Natural killer cell (primary cell): ENCODE measurements around the gene SLC25A33. TPM values are rescaled to one million over a fixed set of nuclear protein-coding genes. Genes with fewer than 3 reads are reported as not detected.

Experiments used
- ATAC-seq, 3 donors: fragments of 150-1000 bp in 2 of 3; fragments of 200-7000 bp in 1 of 3; cut with Tn5 transposase; 1 replicate in 1 of 3; 2 replicates in 2 of 3; pipeline ENCODE4 v1.10.0; 2021; ENCODE audit warnings: mild to moderate bottlenecking in 2 of 3, moderate library complexity in 2 of 3
- DNase-seq, 2 donors: peaks; one replicate each; pipeline versions ENCODE4 v3.0.0 to v3.0.0-alpha.2; 2013 to 2021; ENCODE audit warnings: mixed read lengths in 1 of 2
- H3K27ac ChIP-seq: one replicate; pipeline ENCODE4 v1.5.1; 2013; ENCODE audit warnings: mild to moderate bottlenecking, low read length
- H3K27me3 ChIP-seq: one replicate; pipeline ENCODE4 v1.6.1; 2013; ENCODE audit warnings: low read length; ENCODE audit not compliant: control insufficient read depth, insufficient read depth
- H3K36me3 ChIP-seq: one replicate; pipeline ENCODE4 v1.6.1; 2013; ENCODE audit warnings: low read length; ENCODE audit not compliant: control insufficient read depth, insufficient read depth
- H3K4me1 ChIP-seq: one replicate; pipeline ENCODE4 v1.6.1; 2013; ENCODE audit warnings: low read length; ENCODE audit not compliant: control insufficient read depth, insufficient read depth
- H3K4me3 ChIP-seq: one replicate; pipeline ENCODE4 v1.5.1; 2013; ENCODE audit warnings: low read length
- H3K9me3 ChIP-seq: one replicate; pipeline ENCODE4 v1.6.1; 2013; ENCODE audit warnings: low read length; ENCODE audit not compliant: control insufficient read depth, insufficient read depth
- H3K27ac Mint-ChIP-seq, 2 donors: one replicate each; pipeline ENCODE4 v1.8.0; 2022; ENCODE audit warnings: mild to moderate bottlenecking in 2 of 2, mixed read lengths in 2 of 2, moderate library complexity in 1 of 2
- H3K27me3 Mint-ChIP-seq, 2 donors: one replicate each; pipeline ENCODE4 v1.8.0; 2022; ENCODE audit warnings: low read depth in 2 of 2, mixed read lengths in 2 of 2
- H3K36me3 Mint-ChIP-seq: one replicate; pipeline ENCODE4 v1.8.0; 2022; ENCODE audit warnings: mixed read lengths
- H3K4me1 Mint-ChIP-seq, 2 donors: one replicate each; pipeline ENCODE4 v1.8.0; 2022; ENCODE audit warnings: mixed read lengths in 2 of 2
- H3K4me3 Mint-ChIP-seq: one replicate; pipeline ENCODE4 v1.8.0; 2022; ENCODE audit warnings: mild to moderate bottlenecking, moderate library complexity, mixed read lengths
- H3K9me3 Mint-ChIP-seq, 2 donors: one replicate each; pipeline ENCODE4 v1.8.0; 2022; ENCODE audit warnings: mixed read lengths in 2 of 2
- WGBS: methylation state at CpG from one replicate; pipeline ENCODE4 v1.1.7; 2013; ENCODE audit warnings: missing lambda C conversion rate; ENCODE audit not compliant: insufficient coverage; 5-methylcytosine and 5-hydroxymethylcytosine counted together
- intact Hi-C: fragments of 100-400 bp; cut with micrococcal nuclease; formaldehyde crosslinking; loops from one replicate; pipeline ENCODE4 v1.14.2; 2022
- total RNA-seq, 4 donors: library from RNA; stranded (reverse); fragments of 120-200 nt in 1 of 4; gene quantifications; one replicate each; pipeline versions ENCODE4 v1.2.3 to v1.2.4, GENCODE V29; 2013 to 2022
- TF ChIP-seq, protein P1 (sequence below): fragments of 200-600 bp; IDR thresholded peaks from one replicate; pipeline ENCODE4 v1.8.0; 2022; ENCODE audit warnings: antibody characterized with exemption

SLC25A33 gene
- total RNA-seq, 3 donors from 2014 or later (not counting 1 experiment from before 2014, with no cell fraction given): 7.0 to 9.0 (median 7.6) TPM

DNA sequence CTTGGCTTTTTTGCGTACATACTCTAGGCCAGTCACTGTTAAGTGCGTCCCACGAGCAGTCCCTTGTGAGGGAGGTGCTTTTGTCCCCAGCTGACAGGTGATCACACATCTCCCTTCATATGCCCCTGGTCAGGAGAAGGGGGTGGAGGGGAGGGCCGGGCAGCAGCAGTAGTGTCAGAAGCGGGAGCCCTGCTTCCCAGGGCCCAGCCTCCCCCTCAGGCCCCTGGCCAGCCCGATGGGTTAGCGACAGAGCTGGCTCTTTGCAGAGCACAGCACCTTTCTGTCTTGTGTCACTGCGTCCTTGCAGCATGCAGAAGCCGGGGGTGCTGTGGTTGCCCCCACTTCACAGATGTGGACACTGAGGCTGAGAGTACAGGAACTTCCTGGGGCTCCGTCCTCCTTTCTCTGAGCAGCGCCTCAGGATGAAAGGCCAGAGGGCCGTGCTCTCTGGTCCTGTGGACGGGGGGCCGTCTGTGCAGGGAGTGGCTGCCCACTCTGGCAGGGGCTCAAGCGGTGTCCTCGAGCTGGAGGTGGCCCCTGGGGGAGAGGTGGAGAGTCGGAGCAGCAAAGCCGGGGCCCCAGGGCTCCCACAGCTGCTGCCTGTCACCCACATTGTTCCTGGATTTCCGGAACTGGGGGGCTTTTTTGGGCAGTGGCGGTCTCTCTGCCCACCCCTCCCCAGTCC lies 55.3 kb downstream of the SLC25A33 start:
- Mint-ChIP-seq H3K4me3 (no peak overlapping the region), H3K9me3 (no peaks in the 10 kb centered on the region), H3K36me3 (no peaks in the 10 kb centered on the region), H3K27me3 (no peaks in the 10 kb centered on the region), H3K4me1 (peaks cover 5 to 20% of the 10 kb centered on the region in 2 donors), H3K27ac (no peak overlapping the region)
- Histone ChIP-seq H3K27me3 (no peaks in the 10 kb centered on the region), H3K36me3 (no peaks in the 10 kb centered on the region), H3K9me3 (no peaks in the 10 kb centered on the region), H3K4me1 (peaks cover 36% of the 10 kb centered on the region), H3K27ac (no peak overlapping the region), H3K4me3 (no peak overlapping the region)
- TF ChIP-seq, protein P1, sequence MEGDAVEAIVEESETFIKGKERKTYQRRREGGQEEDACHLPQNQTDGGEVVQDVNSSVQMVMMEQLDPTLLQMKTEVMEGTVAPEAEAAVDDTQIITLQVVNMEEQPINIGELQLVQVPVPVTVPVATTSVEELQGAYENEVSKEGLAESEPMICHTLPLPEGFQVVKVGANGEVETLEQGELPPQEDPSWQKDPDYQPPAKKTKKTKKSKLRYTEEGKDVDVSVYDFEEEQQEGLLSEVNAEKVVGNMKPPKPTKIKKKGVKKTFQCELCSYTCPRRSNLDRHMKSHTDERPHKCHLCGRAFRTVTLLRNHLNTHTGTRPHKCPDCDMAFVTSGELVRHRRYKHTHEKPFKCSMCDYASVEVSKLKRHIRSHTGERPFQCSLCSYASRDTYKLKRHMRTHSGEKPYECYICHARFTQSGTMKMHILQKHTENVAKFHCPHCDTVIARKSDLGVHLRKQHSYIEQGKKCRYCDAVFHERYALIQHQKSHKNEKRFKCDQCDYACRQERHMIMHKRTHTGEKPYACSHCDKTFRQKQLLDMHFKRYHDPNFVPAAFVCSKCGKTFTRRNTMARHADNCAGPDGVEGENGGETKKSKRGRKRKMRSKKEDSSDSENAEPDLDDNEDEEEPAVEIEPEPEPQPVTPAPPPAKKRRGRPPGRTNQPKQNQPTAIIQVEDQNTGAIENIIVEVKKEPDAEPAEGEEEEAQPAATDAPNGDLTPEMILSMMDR: no peak
- DNase-seq (no peak), ATAC-seq (no peak)
- WGBS: 94% methylated on average over 15 of the region's 20 CpGs
- intact Hi-C loops: no loop called here

DNA sequence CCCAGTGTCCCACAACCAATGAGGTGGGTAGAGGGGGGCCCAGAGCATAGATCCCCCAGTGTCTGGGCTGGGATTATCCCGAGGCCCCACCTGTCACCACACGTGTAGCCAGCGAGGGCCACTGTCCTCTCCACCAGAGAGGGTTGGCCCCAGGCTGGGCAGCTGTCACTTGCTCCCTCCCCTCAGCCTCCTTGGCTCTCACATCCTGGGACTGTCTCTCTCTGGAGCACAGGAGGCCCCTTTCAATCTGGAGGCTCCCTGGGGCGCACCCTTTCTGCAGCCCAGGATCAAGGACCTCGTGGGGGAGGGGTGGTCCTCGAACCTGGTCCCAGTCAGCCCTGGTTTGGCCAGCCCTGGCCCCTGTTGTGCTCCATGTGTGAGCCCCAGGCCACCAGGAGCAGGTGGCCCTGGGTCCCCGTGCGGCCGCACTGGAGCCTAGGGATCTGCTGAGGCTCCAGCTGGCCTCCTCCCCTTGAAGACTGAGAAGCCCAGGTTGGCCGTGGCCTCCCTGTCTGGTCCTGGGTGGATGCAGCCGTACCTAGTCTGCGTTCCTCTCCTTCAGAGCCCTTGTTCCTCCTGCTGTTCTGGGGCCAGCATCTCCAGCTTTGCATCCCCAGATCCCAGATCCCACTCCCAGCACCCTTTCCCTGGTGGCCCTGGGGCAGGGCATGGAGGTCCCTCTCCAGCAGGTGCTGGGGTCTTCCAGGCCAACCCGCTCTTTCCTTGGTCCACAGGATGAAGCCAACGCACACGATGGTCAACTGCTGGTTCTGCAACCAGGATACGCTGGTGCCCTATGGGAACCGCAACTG lies 56.1 kb downstream of the SLC25A33 start:
- whole genome bisulfite sequencing: 91% methylated on average over 17 of the region's 17 CpGs
- Mint-ChIP-seq H3K4me3 (no peak overlapping the region), H3K9me3 (no peaks in the 10 kb centered on the region), H3K4me1 (peaks cover 0 to 15% of the 10 kb centered on the region in 2 donors), H3K36me3 (no peaks in the 10 kb centered on the region), H3K27me3 (no peaks in the 10 kb centered on the region), H3K27ac (no peak overlapping the region)
- intact Hi-C loops: no loop called here
- TF ChIP-seq, protein P1: no peak
- ATAC-seq (no peak), DNase-seq (no peak)
- H3K27me3 ChIP-seq: no peaks in the 10 kb centered on the region
- no peak overlapping the region for H3K27ac ChIP-seq
- no peaks in the 10 kb centered on the region for H3K9me3 ChIP-seq
- H3K4me3 ChIP-seq: no peak overlapping the region
- H3K4me1 ChIP-seq: peaks cover 28% of the 10 kb centered on the region
- H3K36me3 ChIP-seq: no peaks in the 10 kb centered on the region

DNA sequence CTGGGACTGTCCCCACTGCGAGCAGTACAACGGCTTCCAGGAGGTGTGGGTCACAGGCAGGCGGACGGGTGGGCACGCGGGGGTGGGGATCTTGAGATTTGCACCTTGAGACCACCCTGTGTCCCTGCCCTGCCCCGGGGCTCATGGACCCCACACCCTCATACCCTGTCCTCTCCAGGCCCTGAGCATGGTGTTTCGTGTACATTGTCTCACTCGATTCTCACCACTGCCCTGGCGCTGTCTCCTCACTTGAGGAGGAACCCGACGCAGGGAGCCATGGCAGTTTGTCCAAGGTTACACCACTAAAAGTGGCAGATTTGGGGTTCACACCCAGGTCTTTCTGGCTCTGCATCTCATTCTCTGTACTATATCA lies 56.7 kb downstream of the SLC25A33 start:
- intact Hi-C loops: no loop called here

More for the DNA sequence above, 56.7 kb downstream of the SLC25A33 start:
- Histone ChIP-seq H3K9me3 (no peaks in the 10 kb centered on the region), H3K4me1 (peaks cover 24% of the 10 kb centered on the region), H3K36me3 (no peaks in the 10 kb centered on the region), H3K27ac (no peak overlapping the region), H3K4me3 (no peak overlapping the region), H3K27me3 (no peaks in the 10 kb centered on the region)
- ATAC-seq (no peak), DNase-seq (no peak)
- Mint-ChIP-seq H3K4me3 (no peak overlapping the region), H3K9me3 (no peaks in the 10 kb centered on the region), H3K27ac (no peak overlapping the region), H3K36me3 (no peaks in the 10 kb centered on the region), H3K4me1 (peaks cover 0 to 15% of the 10 kb centered on the region in 2 donors), H3K27me3 (no peaks in the 10 kb centered on the region)
- TF ChIP-seq, protein P1: no peak
- 92% methylated on average over 12 of the region's 12 CpGs for WGBS
